ENCODE results near the gene PCCB.
A peak's percentile ranks its signal among the peaks of the same experiment; 100 is the strongest.
"Not testable (repeated sequence)": the region's sequence is repeated elsewhere in the genome, so short reads cannot be mapped to it uniquely, and the experiment has no call there.

Gene PCCB

GRCh38 chr3:136263251-136263650 lies 13.1 kb downstream of the PCCB start:
- DNase-seq, result no peak

- peak; percentile 77 for DNase-seq
These were observed 16.5 kb downstream of the PCCB start for GRCh38 chr3:136266468-136267125.

- no peak for DNase-seq
These were observed 17.1 kb downstream of the PCCB start for GRCh38 chr3:136267235-136267634.

- DNase-seq, result no peak
These were observed 20.0 kb downstream of the PCCB start for GRCh38 chr3:136270179-136270578.

GRCh38 chr3:136271626-136272025 lies 21.5 kb downstream of the PCCB start:
- not testable (repeated sequence) for DNase-seq

- peak; percentile 4 for DNase-seq
These were observed 26.1 kb downstream of the PCCB start for GRCh38 chr3:136276049-136276755.

- DNase-seq, result no peak
These were observed 27.0 kb downstream of the PCCB start for GRCh38 chr3:136277115-136277514.

- DNase-seq, result no peak
These were observed 27.5 kb downstream of the PCCB start for GRCh38 chr3:136277634-136278033.

- DNase-seq, result no peak
These were observed 29.0 kb downstream of the PCCB start for GRCh38 chr3:136279092-136279491.

GRCh38 chr3:136280961-136281360 lies 30.8 kb downstream of the PCCB start:
- no peak for DNase-seq

- no peak for DNase-seq
These were observed 31.9 kb downstream of the PCCB start for GRCh38 chr3:136281966-136282520.

- no peak for DNase-seq
These were observed 33.5 kb downstream of the PCCB start for GRCh38 chr3:136283627-136284026.

GRCh38 chr3:136291302-136291701 lies 41.2 kb downstream of the PCCB start:
- no peak for DNase-seq

- no peak for DNase-seq
These were observed 42.4 kb downstream of the PCCB start for GRCh38 chr3:136292500-136292899.

GRCh38 chr3:136293279-136293678 lies 43.1 kb downstream of the PCCB start:
- no peak for DNase-seq

- no peak for DNase-seq
These were observed 44.0 kb downstream of the PCCB start for GRCh38 chr3:136294176-136294575.

GRCh38 chr3:136296960-136297359 lies 46.8 kb downstream of the PCCB start:
- DNase-seq, result no peak

- DNase-seq, result no peak
These were observed 47.7 kb downstream of the PCCB start for GRCh38 chr3:136297826-136298225.

- no peak for DNase-seq
These were observed 50.3 kb downstream of the PCCB start for GRCh38 chr3:136300444-136300843.

GRCh38 chr3:136305879-136306278 lies 55.7 kb downstream of the PCCB start:
- DNase-seq, result peak; percentile 66

- no peak for DNase-seq
These were observed 61.1 kb downstream of the PCCB start for GRCh38 chr3:136311261-136311660.

GRCh38 chr3:136311968-136312367 lies 61.8 kb downstream of the PCCB start:
- DNase-seq, result no peak

GRCh38 chr3:136326316-136326715 lies 76.2 kb downstream of the PCCB start:
- DNase-seq, result no peak

- DNase-seq, result no peak
These were observed 77.5 kb downstream of the PCCB start for GRCh38 chr3:136327671-136328070.

Measured in fibroblast of skin of back (primary cell).